OCI-M2 (cell line): ENCODE data around the gene ECE2.
A peak's percentile ranks its signal among the peaks of the same experiment; 100 is the strongest.
"Not testable (repeated sequence)": the region's sequence is repeated elsewhere in the genome, so short reads cannot be mapped to it uniquely, and the experiment has no call there.

ENCODE experiments used
- DNase-seq: peaks from one replicate; lab custom pipeline; 2025; ENCODE audit not compliant: unreplicated experiment; lab: John Stamatoyannopoulos, UW

The ECE2 gene

GRCh38 chr3:184262764-184263179, 13.1 kb upstream of the ECE2 start:
- no peak for DNase-seq

- DNase-seq = not testable (repeated sequence)
Measured at GRCh38 chr3:184267249-184267648, 8.6 kb upstream of the ECE2 start.

GRCh38 chr3:184272269-184272668, 3.6 kb upstream of the ECE2 start:
- DNase-seq = no peak

DNA sequence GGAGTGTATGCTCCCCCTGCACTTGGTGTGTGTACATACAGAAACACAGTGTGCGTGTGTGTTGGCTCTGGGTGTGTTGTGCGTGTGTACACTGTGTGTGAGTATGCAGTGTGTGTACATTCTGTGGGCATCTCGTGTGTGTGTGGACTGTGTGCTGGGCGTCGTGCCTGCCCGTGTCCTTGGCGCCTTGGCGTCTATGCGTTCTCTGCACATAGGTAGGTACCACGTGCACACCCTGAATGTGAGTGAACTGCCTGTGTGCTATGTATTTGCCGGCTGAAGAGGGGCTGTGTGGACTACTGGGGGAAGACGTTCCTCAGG, 481 bp upstream of the ECE2 start:
- DNase-seq = no peak

DNA sequence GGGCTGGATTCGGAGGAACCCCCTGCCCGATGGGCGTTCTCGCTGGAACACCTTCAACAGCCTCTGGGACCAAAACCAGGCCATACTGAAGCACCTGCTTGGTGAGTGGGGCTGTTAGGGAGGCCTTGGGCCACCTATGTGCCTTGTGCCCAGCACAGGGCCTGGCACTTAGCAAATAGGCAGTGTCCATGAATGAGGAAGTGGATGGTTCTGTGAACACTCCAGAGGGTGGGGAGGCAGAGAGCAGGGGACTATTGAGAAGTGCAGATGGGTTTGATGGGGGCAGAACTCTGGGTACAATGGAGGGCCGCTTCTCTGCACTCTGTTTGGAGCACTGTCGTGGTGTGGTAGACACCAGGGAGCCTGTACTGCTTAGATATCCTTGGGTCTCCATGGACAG, 1.5 kb downstream of the ECE2 start:
- no peak for DNase-seq

DNA sequence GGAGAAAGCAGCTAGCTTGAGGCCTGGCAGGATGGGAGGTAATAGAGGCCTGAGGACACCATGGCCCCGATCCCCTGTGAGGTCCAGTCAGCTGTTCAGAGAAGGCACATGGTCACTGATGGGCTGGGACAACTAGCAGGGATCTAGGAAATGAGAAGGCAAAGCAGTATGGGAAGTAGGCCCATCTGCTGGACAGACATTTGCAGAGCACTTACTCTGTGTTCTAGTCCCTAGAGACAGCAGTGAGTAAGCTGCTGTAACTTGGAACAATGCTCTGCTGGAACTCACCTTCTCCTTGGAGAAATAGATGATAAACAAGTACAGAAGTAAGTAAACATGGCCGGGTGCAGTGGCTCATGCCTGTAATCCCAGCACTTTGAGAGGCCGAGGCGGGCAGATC, 7.1 kb downstream of the ECE2 start:
- no peak for DNase-seq

- DNase-seq = no peak
Measured at GRCh38 chr3:184283681-184284080, 7.9 kb downstream of the ECE2 start.

DNA sequence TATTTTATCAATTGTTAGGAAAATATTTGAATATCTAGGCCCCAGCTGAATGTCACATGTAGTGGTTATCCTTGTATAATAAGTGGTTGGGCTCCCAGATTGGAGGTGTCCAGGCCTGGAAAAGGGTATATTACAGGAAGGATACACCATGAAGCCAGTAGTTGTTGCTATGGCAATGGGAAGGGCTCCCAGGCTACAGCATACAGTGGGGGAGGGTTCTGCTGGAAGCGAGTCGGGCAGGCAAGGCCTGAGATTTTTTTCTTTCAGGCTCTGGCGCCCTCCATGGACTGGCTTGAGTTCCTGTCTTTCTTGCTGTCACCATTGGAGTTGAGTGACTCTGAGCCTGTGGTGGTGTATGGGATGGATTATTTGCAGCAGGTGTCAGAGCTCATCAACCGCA, 8.9 kb downstream of the ECE2 start:
- no peak for DNase-seq

DNA sequence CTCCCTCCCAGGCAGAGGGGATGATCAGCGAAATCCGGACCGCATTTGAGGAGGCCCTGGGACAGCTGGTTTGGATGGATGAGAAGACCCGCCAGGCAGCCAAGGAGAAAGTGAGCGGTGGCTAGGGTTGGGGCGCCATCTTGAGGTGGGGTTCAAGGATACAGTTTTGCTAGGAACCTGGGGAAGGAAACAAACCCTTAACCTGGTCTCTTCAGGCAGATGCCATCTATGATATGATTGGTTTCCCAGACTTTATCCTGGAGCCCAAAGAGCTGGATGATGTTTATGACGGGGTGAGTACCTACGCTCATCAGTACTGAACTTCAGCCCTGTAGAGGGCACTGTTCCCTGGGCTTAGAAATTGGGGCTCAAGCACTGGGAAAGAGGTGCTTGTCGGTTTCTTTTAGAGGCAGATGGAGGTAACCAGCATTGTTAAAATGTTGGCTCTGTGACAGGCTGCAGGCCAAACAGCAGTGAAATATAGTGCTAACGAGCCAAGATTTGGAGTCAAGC, 13.7 kb downstream of the ECE2 start:
- peak; percentile 15 for DNase-seq

GRCh38 chr3:184290331-184290730, 14.5 kb downstream of the ECE2 start:
- no peak for DNase-seq

- no peak for DNase-seq
Measured at GRCh38 chr3:184291044-184291737, 15.4 kb downstream of the ECE2 start.

GRCh38 chr3:184291738-184292445, 16.1 kb downstream of the ECE2 start:
- no peak for DNase-seq

DNA sequence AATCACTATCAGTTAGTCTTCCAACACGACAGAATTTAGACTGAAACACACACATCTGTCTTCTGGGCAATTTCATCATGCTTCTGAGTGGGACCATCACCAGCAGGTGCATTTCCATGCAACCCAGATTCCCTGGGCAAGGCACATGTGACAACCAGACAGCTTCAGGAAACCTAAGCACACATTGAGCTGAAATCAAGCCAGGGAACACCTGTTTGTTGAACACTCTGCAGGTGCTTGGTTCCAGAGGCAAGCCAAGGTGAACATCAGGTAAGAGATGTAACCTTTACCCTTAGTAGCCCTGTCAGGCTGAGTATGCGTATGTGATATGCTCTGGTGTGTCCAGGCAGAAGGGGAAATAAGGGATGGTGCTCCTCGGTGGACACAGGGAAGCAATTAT, 19.9 kb downstream of the ECE2 start:
- no peak for DNase-seq

GRCh38 chr3:184296616-184297015, 20.8 kb downstream of the ECE2 start:
- no peak for DNase-seq

- DNase-seq = peak; percentile 39
Measured at GRCh38 chr3:184298759-184299487, 23.1 kb downstream of the ECE2 start, which contains the start of gene PSMD2. TSS of gene PSMD2 (plus strand) at chr3:184299241. CDS start at chr3:184299267, 26 bp downstream.

- DNase-seq = no peak
Measured at GRCh38 chr3:184299488-184300377, 23.9 kb downstream of the ECE2 start.

GRCh38 chr3:184300378-184300720, 24.5 kb downstream of the ECE2 start:
- no peak for DNase-seq

DNA sequence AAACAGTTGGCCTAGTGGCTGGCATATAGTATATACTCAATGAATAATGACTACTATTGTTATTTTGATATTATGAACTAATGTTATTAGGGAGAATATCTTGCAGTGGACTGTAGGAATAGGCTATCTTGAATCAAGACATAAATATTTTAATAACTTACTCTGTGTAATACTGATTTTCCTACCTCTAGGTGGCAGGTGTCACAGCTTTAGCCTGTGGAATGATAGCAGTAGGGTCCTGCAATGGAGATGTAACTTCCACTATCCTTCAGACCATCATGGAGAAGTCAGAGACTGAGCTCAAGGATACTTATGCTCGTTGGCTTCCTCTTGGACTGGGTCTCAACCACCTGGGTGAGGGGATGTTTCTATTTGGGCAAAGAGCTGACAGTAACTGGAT, 29.8 kb downstream of the ECE2 start:
- DNase-seq = no peak

GRCh38 chr3:184306341-184306972, 30.6 kb downstream of the ECE2 start:
- no peak for DNase-seq

DNA sequence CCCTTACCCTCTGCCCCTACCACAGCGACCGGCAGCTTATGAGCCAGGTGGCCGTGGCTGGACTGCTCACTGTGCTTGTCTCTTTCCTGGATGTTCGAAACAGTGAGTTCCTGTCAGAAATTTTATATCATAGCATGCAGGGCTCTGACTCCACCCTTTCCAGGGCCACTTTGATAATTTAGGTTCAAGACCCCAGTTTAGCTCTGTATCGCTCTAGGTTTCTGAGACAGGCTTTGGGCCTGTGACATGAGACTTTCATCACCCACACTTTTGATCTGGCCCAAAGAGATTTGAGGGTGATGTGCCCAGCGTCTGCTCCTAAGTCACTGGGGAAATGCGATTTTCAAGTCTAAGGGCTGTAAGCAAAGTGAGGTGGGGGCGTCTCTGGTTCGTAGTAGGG, 32.1 kb downstream of the ECE2 start:
- no peak for DNase-seq

GRCh38 chr3:184308744-184309143, 32.9 kb downstream of the ECE2 start:
- no peak for DNase-seq
